Panc1 (cell line): ENCODE data around the gene DDIT3. TPM values are rescaled to one million over a fixed set of nuclear protein-coding genes. Genes with fewer than 3 reads are reported as not detected.
A peak's percentile ranks its signal among the peaks of the same experiment; 100 is the strongest.

ENCODE experiments used
- ATAC-seq: fragments of 200-7000 bp; cut with Tn5 transposase; 2 replicates; pipeline ENCODE4 v1.9.1; 2020; ENCODE audit warnings: mild to moderate bottlenecking, moderate library complexity
- BruUV-seq: library from RNA; stranded (reverse); fragments of 400-500 nt; replicated peaks from 2 replicates; lab custom pipeline; 2021; lab: Mats Ljungman, UMichigan
- CTCF ChIA-PET: fragments of 300-600 bp; sonication (Branson Sonifier 250); formaldehyde crosslinking; loops from one replicate; lab custom pipeline; 2022; ENCODE audit warnings: antibody characterized with exemption; lab: Charles Lee
- POLR2A ChIA-PET: fragments of 300-600 bp; sonication (Branson Sonifier 250); formaldehyde crosslinking; loops from one replicate; lab custom pipeline; 2022; ENCODE audit warnings: antibody characterized with exemption; lab: Charles Lee
- DNase-seq: peaks from one replicate; pipeline ENCODE4 v3.0.0-alpha.2; 2010; ENCODE audit warnings: low read depth, low spot score
- H3K27ac ChIP-seq: 2 replicates; pipeline ENCODE4 v1.5.1; 2011; ENCODE audit warnings: mild to moderate bottlenecking, low read length, inconsistent platforms
- H3K27me3 ChIP-seq: fragments of 200-500 bp; sonication (Bioruptor generic); 2 replicates; pipeline ENCODE4 v1.6.0; 2014; ENCODE audit warnings: low read length, inconsistent platforms; ENCODE audit not compliant: control insufficient read depth, insufficient read depth
- H3K36me3 ChIP-seq: fragments of 200-500 bp; sonication (Bioruptor generic); 2 replicates; pipeline ENCODE4 v1.5.1; 2014; ENCODE audit warnings: inconsistent platforms, mild to moderate bottlenecking, low read length, moderate library complexity; ENCODE audit not compliant: control insufficient read depth, insufficient read depth
- H3K4me1 ChIP-seq: 2 replicates; pipeline ENCODE4 v1.5.1; 2011; ENCODE audit warnings: inconsistent platforms, mild to moderate bottlenecking, low read length, moderate library complexity; ENCODE audit not compliant: control insufficient read depth, insufficient read depth
- H3K4me3 ChIP-seq, 2 experiments: 2 replicates each; pipeline ENCODE4 v1.5.1; 2011 to 2012; ENCODE audit warnings: low read depth in 2 of 2, low read length in 2 of 2, mild to moderate bottlenecking in 2 of 2, inconsistent platforms in 1 of 2, moderate library complexity in 1 of 2
- H3K9me3 ChIP-seq: fragments of 200-500 bp; sonication (Bioruptor generic); 2 replicates; pipeline ENCODE4 v1.5.1; 2014; ENCODE audit warnings: low read depth, mild to moderate bottlenecking, inconsistent platforms, low read length, moderate library complexity; ENCODE audit not compliant: control insufficient read depth, insufficient read depth
- CTCF ChIP-seq: fragments of 450-650 bp; IDR thresholded peaks from 2 replicates; pipeline ENCODE4 v1.5.1; 2017; ENCODE audit warnings: mild to moderate bottlenecking
- POLR2AphosphoS5 ChIP-seq: IDR thresholded peaks from 2 replicates; pipeline ENCODE4 v1.6.1; 2012; ENCODE audit warnings: mild to moderate bottlenecking, low read depth, low read length, moderate library complexity
- REST ChIP-seq, 2 experiments: IDR thresholded peaks; 2 replicates each; pipeline ENCODE4 v1.6.1; 2011 to 2012; ENCODE audit warnings: low read depth in 2 of 2, control low read depth in 1 of 2, low read length in 1 of 2, mild to moderate bottlenecking in 1 of 2, moderate library complexity in 1 of 2; ENCODE audit not compliant: insufficient read depth in 1 of 2
- SIN3A ChIP-seq: IDR thresholded peaks from 2 replicates; pipeline ENCODE4 v1.6.1; 2012; ENCODE audit warnings: low read depth, mild to moderate bottlenecking, low read length, moderate library complexity, borderline replicate concordance; ENCODE audit not compliant: insufficient read depth
- TCF7L2 ChIP-seq: IDR thresholded peaks from 2 replicates; pipeline ENCODE4 v1.6.1; 2011; ENCODE audit warnings: mild to moderate bottlenecking, low read depth, low read length, inconsistent platforms
- in situ Hi-C: cut with HindIII; loops from 2 replicates; pipeline ENCODE4 v1.10.0; 2016; ENCODE audit warnings: low sequenced_read_pairs, low pct_unique_long_range_greater_than_20kb
- intact Hi-C: fragments of 100-400 bp; cut with micrococcal nuclease; formaldehyde crosslinking; loops from one replicate; pipeline ENCODE4 v1.10.0; 2022; ENCODE audit not compliant: unreplicated experiment
- total RNA-seq: library from RNA; stranded (reverse); gene quantifications from one replicate; pipeline ENCODE4 v1.2.1, GENCODE V29; 2021; ENCODE audit not compliant: unreplicated experiment

The DDIT3 gene
- total RNA-seq, 1 experiment from 2014 or later: 47.2 TPM

- ChIA-PET POLR2A (no interaction called here), CTCF (no interaction called here)
- H3K27me3 ChIP-seq: no peaks in the 10 kb centered on the region
- in situ Hi-C loops (no loop called here), intact Hi-C loops (no loop called here)
- DNase-seq (no peak), ATAC-seq (peak; percentile 63)
- peaks cover 4% of the 10 kb centered on the region; the same call in 1 of the 2 replicates for H3K36me3 ChIP-seq
- TF ChIP-seq SIN3A (no peak), POLR2AphosphoS5 (no peak), TCF7L2 (no peak), REST (IDR thresholded peaks at IDR 0.05; ENCODE audit: insufficient read depth in 1 of 2, low read depth in 2 of 2, low read length in 1 of 2) (no peak), CTCF (no peak; the same call in 1 of the 2 replicates)
- H3K27ac ChIP-seq: peak within 1 kb of the TSS; percentile 20; the same call in 1 of the 2 replicates
- H3K4me1 ChIP-seq: peaks cover 16% of the 10 kb centered on the region
- H3K9me3 ChIP-seq: no peaks in the 10 kb centered on the region
- peak within 1 kb of the TSS; percentile 58 to 59 for H3K4me3 ChIP-seq
- no TSS peak for BruUV-seq
Observed at GRCh38 chr12:57549909-57550640, 29.8 kb upstream of the DDIT3 start, which contains the start of gene KIF5A. Gene KIF5A, plus strand, starts transcription at chr12:57550044. Its CDS starts 228 bp downstream, at chr12:57550272.

- Histone ChIP-seq H3K9me3 (no peaks in the 10 kb centered on the region), H3K4me3 (peak overlapping the region; percentile 58 to 59), H3K27me3 (no peaks in the 10 kb centered on the region), H3K36me3 (peaks cover 4% of the 10 kb centered on the region; the same call in 1 of the 2 replicates), H3K27ac (no peak overlapping the region), H3K4me1 (peaks cover 20% of the 10 kb centered on the region)
- in situ Hi-C loops (no loop called here), intact Hi-C loops (no loop called here)
- BruUV-seq: no TSS peak
- CTCF ChIA-PET: no interaction called here
- ATAC-seq: peak; percentile 1; the same call in 1 of the 2 replicates
- POLR2A ChIA-PET: no interaction called here
- no peak for TF ChIP-seq CTCF
- no peak for TF ChIP-seq POLR2AphosphoS5
- TF ChIP-seq REST (IDR thresholded peaks at IDR 0.05; ENCODE audit: insufficient read depth in 1 of 2, low read depth in 2 of 2, low read length in 1 of 2): no peak
- no peak for TF ChIP-seq TCF7L2
- no peak for TF ChIP-seq SIN3A
- DNase-seq: no peak
Observed at GRCh38 chr12:57549203-57549908, 29.0 kb upstream of the DDIT3 start.
